HUES6 (cell line): Measurements from ENCODE around the gene HCN2.

Experiments used
- H3K27ac ChIP-seq: 2 replicates; pipeline ENCODE4 v1.7.0; 2013; ENCODE audit warnings: low read depth, mild to moderate bottlenecking, low read length, inconsistent platforms
- H3K27me3 ChIP-seq: 2 replicates; pipeline ENCODE4 v1.6.1; 2013; ENCODE audit warnings: low read length; ENCODE audit not compliant: control insufficient read depth, insufficient read depth
- H3K36me3 ChIP-seq: 2 replicates; pipeline ENCODE4 v1.6.1; 2013; ENCODE audit warnings: low read length; ENCODE audit not compliant: control insufficient read depth, insufficient read depth
- H3K4me1 ChIP-seq: 2 replicates; pipeline ENCODE4 v1.6.1; 2013; ENCODE audit warnings: low read length; ENCODE audit not compliant: control insufficient read depth, insufficient read depth
- H3K4me3 ChIP-seq: 2 replicates; pipeline ENCODE4 v1.5.1; 2013; ENCODE audit warnings: low read depth, low read length
- H3K9ac ChIP-seq: one replicate; pipeline ENCODE4 v1.6.1; 2013; ENCODE audit warnings: mild to moderate bottlenecking, low read length
- H3K9me3 ChIP-seq: 2 replicates; pipeline ENCODE4 v1.6.1; 2013; ENCODE audit warnings: low read depth, low read length; ENCODE audit not compliant: control insufficient read depth, insufficient read depth

Gene HCN2

DNA sequence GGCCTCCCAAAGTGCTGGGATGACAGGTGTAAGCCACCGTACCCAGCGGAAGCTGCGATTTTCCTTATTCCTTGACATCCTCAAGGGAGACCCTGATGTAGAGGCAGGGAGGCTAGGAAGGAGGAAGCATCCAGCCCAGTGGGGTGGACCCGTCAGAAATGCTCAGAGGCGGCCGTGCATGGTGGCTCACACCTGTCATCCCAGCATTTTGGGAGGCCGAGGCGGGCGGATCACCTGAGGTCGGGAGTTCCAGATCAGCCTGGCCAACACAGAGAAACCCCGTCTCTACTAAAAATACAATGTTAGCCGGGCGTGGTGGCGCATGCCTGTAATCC, 34.2 kb upstream of the HCN2 start:
- H3K36me3 ChIP-seq: no peaks in the 10 kb centered on the region
- no peak overlapping the region for H3K4me3 ChIP-seq
- no peak overlapping the region for H3K27ac ChIP-seq
- peaks cover 2% of the 10 kb centered on the region; the same call in 1 of the 2 replicates for H3K27me3 ChIP-seq
- no peaks in the 10 kb centered on the region for H3K9me3 ChIP-seq
- 0 out of 2 replicates have a peak, but pooled peaks cover 2% of the 10 kb centered on the region for H3K4me1 ChIP-seq
- H3K9ac ChIP-seq: no peak overlapping the region

DNA sequence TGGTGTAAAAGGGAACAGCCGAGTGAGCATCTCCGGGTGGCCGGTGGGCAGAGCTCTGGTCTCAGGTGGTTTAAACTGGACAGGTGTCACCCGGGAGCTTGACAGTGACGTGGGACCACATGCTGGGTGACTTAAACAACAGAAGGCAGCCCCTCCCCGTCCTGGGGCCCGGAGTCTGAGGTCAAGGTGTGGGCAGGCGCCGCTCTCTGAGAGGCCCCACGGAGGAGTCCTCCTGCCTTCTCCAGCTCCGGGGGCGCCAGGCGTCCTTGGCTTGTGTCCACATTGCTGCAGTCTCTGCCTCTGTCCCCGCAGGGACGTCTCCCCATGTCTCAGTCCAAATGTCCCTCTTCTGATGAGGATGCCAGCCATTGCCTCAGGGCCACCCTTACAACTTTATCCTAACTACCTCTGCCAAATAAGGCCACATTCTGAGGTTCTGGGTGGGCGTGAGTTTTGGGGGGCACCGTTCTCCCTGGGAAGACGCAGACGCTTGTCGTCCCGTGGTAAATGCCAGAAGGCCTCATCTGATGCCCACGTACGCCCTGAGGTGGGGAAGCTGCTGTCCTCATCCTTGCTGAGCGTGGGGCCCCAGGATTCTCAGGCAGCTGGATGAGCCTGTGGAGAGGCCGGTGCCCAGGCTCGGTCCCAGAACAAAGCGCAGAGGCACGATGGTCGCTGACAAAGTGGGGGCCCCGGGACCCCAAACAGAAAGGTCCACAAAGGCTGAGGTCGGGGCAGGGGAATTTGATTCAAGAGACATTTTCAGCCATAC, 32.9 kb upstream of the HCN2 start:
- Histone ChIP-seq H3K27me3 (no peaks in the 10 kb centered on the region), H3K27ac (no peak overlapping the region), H3K9ac (no peak overlapping the region), H3K4me3 (no peak overlapping the region), H3K9me3 (peaks cover 2% of the 10 kb centered on the region; the same call in 1 of the 2 replicates), H3K4me1 (0 out of 2 replicates have a peak, but pooled peaks cover 2% of the 10 kb centered on the region), H3K36me3 (no peaks in the 10 kb centered on the region)

DNA sequence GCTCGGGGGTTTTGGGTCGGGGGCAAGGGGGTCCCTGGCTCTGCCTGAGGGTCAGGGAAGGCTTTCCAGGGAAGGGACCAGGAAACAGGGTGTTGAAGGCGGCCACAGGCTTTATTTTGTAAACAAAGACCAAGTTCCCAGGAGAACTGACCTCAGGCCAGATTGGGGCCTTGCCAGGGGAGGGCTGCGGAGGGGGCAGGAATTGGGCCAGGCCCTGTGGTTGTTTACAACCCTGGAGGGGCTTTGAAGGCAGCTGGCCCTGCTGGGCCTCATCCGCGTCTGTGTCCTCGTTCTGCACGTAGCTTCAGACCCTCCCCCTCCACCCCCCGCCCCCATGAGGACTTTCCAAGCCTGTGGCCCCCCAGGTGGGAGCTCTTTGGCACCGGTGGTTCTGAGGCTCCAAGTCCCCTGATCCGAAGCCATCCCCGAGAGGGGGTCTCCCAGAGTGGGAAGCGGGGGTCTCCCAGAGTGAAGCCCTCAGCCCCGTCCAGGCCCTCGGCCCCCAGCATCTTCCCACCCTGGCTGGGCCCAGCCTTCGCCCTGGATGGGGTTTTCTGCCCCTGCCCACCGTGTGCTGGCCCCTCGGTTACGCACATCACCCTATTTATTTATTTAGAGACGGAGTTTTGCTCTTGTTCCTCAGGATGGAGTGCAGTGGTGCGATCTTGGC, 30.8 kb upstream of the HCN2 start:
- Histone ChIP-seq H3K27me3 (no peaks in the 10 kb centered on the region), H3K27ac (no peak overlapping the region), H3K9me3 (peaks cover 11% of the 10 kb centered on the region; the same call in 1 of the 2 replicates), H3K4me3 (no peak overlapping the region), H3K36me3 (no peaks in the 10 kb centered on the region), H3K9ac (no peak overlapping the region), H3K4me1 (0 out of 2 replicates have a peak, but pooled peaks cover 2% of the 10 kb centered on the region)

DNA sequence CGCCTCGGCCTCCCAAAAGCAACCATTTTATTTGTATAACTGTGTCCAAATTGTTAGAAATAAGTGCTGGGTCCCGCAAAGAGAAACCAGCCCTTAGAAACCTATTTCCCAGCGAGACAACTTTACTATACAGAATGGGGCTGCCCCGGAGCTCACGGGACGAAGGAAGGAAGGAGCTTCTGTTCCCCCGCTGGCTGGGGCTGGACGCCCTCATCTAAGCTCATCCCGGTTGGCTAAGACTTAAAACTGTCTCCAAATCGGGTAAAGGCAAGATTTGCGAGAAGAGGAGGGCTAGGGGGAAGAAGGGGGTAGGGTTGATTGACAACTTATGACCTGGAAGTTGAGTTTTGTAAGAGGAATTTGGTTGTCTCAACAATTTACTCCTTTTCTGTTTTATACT, 29.6 kb upstream of the HCN2 start:
- H3K4me3 ChIP-seq: no peak overlapping the region
- no peaks in the 10 kb centered on the region for H3K27me3 ChIP-seq
- peaks cover 11% of the 10 kb centered on the region; the same call in 1 of the 2 replicates for H3K9me3 ChIP-seq
- H3K9ac ChIP-seq: no peak overlapping the region
- no peaks in the 10 kb centered on the region for H3K36me3 ChIP-seq
- H3K27ac ChIP-seq: no peak overlapping the region
- 0 out of 2 replicates have a peak, but pooled peaks cover 2% of the 10 kb centered on the region for H3K4me1 ChIP-seq

DNA sequence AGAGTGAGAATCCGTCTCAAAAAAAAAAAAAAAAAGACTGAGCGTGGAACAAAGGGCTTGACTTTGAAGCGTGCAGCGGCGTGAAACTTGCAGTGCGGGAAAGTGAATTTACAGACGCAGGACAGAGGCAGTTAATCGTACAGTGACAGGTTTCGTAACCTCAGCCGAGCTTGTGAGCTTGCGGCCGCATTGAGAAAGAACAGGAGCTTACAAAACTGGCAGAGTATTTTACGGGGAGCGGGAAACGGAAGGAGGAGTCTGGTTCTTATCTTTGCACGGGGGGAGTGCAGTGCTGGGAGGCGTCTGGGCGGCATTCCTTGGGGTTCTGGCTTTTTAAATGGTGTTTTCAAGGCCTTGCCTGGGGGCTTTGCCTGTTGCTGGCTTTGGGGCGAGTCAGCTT, 23.3 kb upstream of the HCN2 start:
- no peak overlapping the region for H3K9ac ChIP-seq
- no peak overlapping the region for H3K4me3 ChIP-seq
- H3K9me3 ChIP-seq: peaks cover 13% of the 10 kb centered on the region; the same call in 1 of the 2 replicates
- no peaks in the 10 kb centered on the region for H3K27me3 ChIP-seq
- no peaks in the 10 kb centered on the region; the same call in 1 of the 2 replicates for H3K4me1 ChIP-seq
- H3K27ac ChIP-seq: peak overlapping the region; percentile 26; the same call in 1 of the 2 replicates
- no peaks in the 10 kb centered on the region for H3K36me3 ChIP-seq

DNA sequence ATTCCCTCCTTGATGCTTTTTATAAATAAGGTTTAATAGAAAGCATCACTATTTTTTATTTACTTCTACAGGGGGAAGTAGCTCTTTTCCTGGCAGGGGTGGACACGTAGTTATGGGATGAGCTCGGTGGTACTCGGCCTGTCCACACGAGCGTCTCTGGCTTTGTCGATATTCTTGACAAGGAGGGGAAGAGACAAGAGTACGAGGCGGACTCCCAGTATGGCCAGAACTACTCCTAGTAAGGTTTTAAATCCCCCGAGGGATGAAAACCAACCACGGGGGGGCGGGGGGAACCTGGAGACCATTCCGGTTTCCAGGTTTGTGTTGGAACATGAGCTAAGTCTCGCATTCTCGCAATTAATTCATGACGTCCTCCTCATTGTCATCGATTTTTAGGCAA, 22.8 kb upstream of the HCN2 start:
- H3K36me3 ChIP-seq: no peaks in the 10 kb centered on the region
- H3K27ac ChIP-seq: peak overlapping the region; percentile 26; the same call in 1 of the 2 replicates
- H3K4me3 ChIP-seq: no peak overlapping the region
- H3K9ac ChIP-seq: no peak overlapping the region
- peaks cover 13% of the 10 kb centered on the region; the same call in 1 of the 2 replicates for H3K9me3 ChIP-seq
- H3K4me1 ChIP-seq: no peaks in the 10 kb centered on the region; the same call in 1 of the 2 replicates
- no peaks in the 10 kb centered on the region for H3K27me3 ChIP-seq

DNA sequence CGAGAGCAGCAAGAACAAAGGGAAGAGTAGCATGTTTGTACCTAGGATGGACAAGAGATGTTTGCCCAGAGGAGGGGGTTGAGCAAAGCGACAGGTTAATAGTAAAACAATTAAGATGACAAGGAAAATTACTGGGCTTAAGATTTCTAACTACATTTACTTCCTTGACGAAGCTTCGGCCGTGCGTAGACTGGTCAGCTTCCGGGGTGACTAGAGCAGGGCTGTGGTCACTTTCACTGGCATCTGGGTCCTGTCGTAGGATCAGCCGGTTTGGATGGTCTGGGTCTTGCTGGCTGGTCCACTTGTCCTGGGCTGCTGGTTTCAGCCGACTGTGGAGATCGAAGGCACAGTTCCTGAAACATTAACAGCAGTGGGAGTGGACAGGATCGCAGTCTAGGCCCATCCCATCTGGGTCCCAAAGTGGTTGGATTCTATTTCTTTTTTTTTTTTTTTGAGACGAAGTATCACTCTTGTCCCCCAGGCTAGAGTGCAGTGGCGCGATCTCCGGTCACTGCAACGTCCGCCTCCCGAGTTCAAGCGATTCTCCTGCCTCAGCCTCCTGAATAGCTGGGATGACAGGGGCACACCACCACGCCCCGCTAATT, 22.3 kb upstream of the HCN2 start:
- Histone ChIP-seq H3K27ac (no peak overlapping the region), H3K9me3 (peaks cover 10% of the 10 kb centered on the region; the same call in 1 of the 2 replicates), H3K9ac (no peak overlapping the region), H3K4me1 (no peaks in the 10 kb centered on the region; the same call in 1 of the 2 replicates), H3K4me3 (no peak overlapping the region), H3K27me3 (no peaks in the 10 kb centered on the region), H3K36me3 (no peaks in the 10 kb centered on the region)

DNA sequence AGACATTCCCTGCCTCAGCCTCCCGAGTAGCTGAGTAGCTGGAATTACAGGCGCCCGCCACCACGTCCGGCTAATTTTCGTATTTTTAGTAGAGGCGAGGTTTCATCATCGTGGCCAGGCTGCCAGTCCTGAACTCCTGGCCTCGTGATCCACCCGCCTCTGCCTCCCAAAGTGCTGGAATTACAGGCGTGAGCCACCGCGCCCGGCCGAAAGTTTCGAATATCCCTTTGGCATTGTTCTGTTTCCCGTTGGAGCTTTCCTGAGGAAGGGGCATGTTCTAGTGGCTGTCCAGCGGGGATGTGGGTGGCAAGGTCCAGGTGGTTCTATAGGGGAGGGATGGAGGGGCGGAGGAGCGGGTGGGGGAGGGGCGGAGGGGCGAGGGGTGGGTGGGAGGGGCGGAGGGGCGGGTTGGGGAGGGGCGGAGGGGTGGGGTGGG, 19.4 kb upstream of the HCN2 start:
- no peak overlapping the region for H3K27ac ChIP-seq

DNA sequence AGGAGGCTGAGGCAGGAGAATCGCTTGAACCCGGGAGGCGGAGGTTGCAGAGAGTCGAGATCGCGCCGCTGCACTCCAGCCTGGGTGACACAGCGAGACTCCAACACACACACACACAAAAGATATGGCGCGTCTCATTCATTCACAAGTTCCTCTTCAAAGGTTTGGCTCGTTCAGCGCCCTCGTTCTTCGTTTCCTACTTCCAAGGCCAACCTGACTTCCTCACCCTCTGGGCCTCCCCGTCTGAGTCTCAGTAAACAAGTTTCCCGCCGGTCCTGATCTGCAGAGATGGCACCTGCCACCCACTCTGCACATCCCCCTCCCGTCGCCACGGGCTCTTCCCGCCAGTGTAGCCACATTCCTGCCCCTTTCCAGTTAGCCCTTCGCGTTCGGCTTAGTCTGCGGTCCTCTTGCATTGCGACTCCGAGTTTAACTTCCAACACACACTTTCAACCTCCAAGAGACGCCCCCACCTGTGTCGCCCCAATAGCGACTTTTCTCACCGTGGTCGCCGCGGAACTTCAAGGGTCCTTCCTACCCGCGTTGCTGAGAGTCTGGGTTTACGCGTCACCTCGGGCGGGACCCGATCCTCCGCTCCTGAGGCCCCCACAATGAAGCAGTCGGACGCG, 18.6 kb upstream of the HCN2 start:
- H3K36me3 ChIP-seq: peaks cover 2% of the 10 kb centered on the region; the same call in 1 of the 2 replicates
- H3K4me1 ChIP-seq: peaks cover 13% of the 10 kb centered on the region
- peak overlapping the region; percentile 75 for H3K9ac ChIP-seq
- H3K27me3 ChIP-seq: no peaks in the 10 kb centered on the region
- peak overlapping the region; percentile 55; the same call in 1 of the 2 replicates for H3K27ac ChIP-seq
- peaks cover 4% of the 10 kb centered on the region; the same call in 1 of the 2 replicates for H3K9me3 ChIP-seq
- H3K4me3 ChIP-seq: peak overlapping the region; percentile 100

More for the DNA sequence above, 19.4 kb upstream of the HCN2 start:
- Histone ChIP-seq H3K36me3 (no peaks in the 10 kb centered on the region), H3K4me3 (no peak overlapping the region), H3K9ac (no peak overlapping the region), H3K9me3 (peaks cover 4% of the 10 kb centered on the region; the same call in 1 of the 2 replicates), H3K27me3 (no peaks in the 10 kb centered on the region), H3K4me1 (peaks cover 8% of the 10 kb centered on the region)

DNA sequence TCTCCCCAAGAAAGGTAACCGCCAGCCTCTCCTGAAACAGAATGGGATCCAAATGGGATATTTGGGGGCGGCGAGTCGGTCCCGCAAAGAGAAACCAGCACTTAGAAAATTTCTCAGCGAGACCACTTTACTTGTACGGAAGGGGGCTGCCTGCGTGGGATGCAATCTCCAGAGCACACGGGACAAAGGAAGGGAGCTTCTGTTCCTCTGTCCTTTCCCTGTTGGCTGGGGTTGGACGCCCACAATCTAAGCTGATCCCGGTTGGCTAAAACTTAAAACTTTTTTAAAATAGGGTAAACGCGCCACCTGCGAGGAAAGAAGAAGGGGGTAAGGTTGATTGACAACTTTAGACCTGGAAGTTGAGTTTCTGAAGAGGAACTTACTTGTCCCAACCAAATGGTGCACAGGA, 18.1 kb upstream of the HCN2 start:
- peaks cover 5% of the 10 kb centered on the region; the same call in 1 of the 2 replicates for H3K36me3 ChIP-seq
- H3K9ac ChIP-seq: peak overlapping the region; percentile 75
- no peaks in the 10 kb centered on the region for H3K27me3 ChIP-seq
- H3K4me1 ChIP-seq: peaks cover 16% of the 10 kb centered on the region
- H3K4me3 ChIP-seq: peak overlapping the region; percentile 100
- H3K9me3 ChIP-seq: peaks cover 4% of the 10 kb centered on the region; the same call in 1 of the 2 replicates
- peak overlapping the region; percentile 55; the same call in 1 of the 2 replicates for H3K27ac ChIP-seq
